GM19023 (cell line): ENCODE results near the gene RASGEF1B.

Source experiments
- ATAC-seq: cut with Tn5 transposase; IDR thresholded peaks from one replicate; pipeline ENCODE4 v1.9.1; 2021; ENCODE audit warnings: mild to moderate bottlenecking, moderate library complexity; ENCODE audit not compliant: unreplicated experiment

RASGEF1B gene

DNA sequence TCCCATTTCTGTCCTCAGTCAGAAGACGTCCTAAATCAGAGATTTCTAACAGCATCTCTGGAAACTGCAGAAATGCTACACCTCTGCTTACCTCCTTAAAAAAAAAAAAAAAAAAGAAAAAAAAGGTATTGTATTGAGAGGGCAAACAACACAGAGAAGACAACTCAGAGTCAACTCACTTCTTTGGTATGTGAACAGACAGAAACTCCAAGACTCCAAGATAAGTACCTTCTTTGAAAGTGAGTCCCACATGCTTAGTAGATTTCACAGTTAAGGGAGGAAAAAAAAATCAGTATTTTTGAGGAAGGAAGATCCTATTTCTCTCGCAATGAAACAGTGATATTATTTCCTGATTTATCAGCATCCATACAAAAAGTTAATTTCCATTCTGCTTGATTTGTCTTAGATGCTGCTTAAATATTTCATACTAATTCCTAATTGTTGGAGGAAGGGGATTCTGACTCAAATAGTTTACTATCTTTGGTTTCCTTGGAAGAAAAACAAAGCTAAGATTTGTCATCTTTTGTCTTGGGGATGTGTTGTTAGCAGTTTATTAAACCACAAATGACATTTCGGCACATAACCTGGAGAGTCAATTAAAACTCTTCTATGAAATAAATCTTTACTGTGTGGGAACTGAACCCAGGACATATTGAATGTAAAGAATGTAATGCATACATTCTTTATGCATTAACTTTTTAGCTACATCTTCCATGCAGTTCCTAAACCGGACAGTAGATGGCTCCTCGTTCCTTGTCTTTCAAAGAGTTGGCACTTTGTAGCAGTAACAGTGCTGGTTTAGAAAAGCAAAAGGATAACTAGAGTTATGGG lies 4.7 kb downstream of the RASGEF1B start:
- no peak for ATAC-seq

DNA sequence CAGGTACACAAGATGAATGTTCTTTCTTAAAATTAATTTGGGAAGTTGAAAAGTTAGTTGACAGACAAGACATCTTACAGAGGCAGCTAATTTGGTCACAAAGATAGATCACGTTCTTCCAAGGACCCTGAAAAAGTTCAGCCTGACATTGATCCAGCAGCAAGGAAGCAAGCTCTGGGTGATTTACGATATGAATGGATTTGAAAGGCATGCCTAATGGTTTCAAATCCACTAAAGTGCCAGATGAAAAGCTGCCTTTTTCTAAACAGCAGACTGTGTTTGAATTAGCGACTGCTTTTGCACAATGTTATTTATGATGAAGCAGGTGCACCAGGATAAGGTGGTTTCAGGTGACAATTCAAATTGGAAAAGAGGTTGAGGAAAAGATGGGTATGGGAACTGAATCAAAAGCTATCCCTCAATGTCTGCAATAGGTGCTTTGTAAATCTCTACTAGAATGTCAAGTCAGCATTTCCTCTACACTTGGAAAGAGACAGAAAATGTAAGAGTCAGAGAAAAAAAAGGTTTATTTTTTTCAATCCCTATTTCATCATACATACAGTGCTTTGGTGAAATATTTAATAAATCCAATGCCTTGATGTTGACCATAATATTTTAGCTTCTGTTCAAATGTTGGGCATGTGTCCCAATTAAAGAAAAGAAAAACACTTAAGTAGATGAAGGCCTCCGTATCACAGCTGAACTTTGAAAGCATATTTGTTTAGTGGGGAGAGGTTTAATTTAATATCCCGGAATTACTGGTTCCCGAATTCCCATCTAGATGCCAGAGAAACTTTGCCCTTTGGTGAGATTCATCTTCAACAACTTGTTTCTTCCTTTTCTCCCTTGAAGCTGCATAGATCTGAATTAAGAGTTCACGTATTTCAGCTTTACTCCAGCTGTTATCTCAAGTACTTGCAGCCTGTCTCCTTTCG lies 6.0 kb downstream of the RASGEF1B start:
- ATAC-seq: no peak

DNA sequence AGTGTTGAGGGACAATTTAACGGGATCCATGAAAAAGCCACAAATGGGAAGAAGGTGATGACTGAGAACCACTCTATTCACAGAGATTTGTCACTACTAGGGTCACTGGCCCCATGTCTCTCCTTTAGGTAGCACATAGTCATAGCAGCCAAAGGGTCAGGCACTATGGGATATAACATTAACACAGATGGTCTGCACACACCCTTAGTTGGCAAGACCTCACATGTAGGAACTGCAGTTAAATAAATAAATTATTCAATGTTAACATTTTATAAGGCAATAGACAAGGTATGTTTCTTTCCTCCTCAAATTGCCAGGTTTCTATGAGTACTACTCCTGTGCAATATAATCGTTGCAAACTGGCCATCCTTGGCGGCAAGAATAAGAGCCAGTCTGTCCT lies 10.9 kb downstream of the RASGEF1B start:
- no peak for ATAC-seq

DNA sequence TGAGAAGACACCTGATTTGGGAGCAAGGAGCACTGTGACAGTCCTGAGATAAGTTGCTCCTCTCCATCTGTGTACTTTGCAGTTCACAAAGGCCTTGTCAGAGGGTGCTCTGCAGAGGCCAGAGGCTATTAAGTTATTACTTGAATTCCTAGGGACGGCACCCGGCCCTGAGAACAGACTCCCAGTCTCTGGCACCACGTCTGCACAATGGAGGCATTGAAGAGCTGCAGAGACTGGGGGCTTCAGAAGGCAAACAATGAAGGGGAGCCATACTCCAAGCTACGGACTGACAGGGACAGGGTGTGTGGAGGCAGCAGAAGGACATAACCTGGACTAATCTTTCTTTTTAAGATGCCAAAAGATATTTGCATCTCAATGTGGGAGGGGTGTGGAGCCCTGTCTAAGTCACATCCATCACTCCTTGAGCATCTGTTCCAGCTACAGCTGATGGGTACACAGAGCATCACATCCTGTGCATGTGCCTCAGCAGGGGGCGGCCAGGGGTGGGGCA lies 11.5 kb downstream of the RASGEF1B start:
- no peak for ATAC-seq

DNA sequence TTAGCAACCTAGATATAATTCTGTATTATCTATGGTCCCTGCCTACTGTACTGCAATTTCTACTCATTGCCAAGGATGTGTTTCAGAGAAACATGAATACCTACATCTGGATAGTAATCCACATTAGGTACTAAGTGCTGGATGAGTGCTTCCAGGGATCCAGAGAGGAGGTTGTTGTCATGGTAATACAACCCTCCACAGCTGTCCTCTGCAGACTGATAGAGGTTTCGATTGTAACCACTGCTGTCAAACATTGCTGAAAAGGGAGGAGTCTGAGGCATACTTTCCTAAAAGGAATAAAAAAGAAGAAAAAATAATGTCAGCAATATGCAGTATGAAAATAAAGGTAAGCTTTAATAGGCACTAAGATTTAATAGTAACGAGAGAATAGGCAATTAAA lies 12.5 kb downstream of the RASGEF1B start:
- ATAC-seq: no peak

DNA sequence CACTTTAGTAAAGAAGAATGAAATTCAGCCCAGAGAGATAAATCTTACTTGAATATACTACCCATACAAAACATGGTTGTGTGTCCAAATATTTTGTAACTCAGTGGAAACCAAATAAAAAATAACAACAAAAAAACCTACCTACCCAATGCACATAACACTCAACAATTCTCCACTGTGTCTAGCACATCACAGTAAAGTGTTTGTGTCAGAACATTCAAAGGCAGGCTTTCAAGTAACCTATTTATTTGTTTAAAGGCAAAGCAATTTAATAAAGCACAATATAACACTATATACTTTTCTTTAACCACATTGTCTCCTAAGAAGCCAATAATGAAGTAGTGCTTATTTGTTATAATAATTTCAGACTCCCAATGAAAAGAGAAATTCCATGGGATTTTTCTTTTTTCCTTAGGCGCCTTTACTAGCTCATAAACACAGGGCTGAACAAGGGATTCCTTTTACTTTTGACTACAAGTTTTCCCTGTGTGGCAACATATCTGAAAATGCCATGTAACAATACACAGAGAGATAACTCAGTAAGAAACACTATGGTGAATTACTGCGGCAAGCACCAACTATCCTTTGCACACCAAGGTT lies 13.7 kb downstream of the RASGEF1B start:
- ATAC-seq: no peak

DNA sequence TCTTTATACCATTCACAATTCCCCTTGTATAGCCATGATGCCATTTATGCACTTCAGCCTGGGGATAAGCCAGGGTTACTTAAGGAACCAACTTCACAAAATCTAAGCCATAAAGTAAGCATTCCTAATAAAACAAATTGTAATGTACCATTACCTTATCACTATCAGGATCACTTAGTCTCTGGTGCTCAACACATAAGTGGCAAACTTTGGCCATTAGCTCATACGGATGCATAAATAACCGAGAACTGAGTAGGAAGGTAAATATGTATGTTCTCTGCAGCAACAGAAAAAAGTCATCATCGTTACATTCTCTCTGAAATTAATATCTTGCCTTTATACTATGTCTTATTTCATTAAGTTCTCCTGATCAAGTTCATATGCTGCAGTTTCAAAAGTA lies 14.4 kb downstream of the RASGEF1B start:
- ATAC-seq: no peak

DNA sequence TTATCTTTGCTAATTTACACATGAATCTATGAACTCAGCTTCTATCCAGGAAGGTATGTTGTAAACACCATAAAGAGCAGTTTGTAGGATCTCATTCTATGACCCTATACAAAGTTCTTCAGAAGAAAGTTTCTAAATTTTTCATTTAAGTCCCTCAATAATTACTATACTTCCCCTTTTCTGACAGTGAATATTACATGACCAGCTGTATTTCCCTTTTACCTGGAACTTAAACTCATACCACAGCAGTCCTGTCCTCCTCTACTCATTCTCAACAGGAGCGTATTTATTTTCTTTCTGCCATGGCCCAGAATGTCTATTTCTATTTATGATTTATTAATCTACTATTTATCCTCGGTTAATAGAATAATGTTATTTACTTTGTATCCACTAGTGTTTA lies 15.8 kb downstream of the RASGEF1B start:
- ATAC-seq: no peak

DNA sequence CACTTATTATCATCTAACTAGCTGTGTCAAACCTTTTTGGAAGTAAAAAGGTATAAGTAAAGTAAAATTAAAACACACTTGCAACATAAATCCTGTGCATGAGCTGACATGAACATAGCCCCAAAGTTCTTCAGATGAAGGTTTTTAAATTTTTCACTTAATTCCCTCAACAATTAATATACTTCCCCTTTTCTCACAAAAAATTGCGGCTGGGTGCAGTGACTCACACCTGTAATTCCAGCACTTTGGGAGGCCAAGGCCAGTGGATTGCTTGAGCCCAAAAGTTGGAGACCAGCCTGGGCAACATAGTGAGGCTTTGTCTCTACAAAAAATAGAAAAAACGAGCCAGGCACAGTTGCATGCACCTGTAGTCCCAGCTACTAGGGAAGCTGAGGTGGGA lies 16.8 kb downstream of the RASGEF1B start:
- no peak for ATAC-seq

DNA sequence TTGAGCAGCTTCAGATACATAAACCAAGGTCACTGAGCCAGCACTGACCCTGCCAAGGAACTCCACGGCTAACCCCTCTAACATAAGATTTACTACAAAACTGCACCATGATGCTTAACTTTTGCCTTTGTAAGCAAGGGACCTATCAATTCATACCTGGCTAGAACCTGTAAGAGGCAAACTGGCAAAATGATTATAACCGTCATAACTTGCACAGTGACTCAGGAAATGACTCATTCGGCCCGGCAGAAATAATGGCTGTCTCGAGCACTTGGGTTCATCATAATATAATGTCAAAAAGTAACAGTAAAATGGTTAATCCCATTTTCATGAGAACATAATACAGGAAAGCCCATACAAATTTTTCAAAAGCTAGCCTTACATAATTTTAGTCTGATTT lies 17.2 kb downstream of the RASGEF1B start:
- no peak for ATAC-seq

DNA sequence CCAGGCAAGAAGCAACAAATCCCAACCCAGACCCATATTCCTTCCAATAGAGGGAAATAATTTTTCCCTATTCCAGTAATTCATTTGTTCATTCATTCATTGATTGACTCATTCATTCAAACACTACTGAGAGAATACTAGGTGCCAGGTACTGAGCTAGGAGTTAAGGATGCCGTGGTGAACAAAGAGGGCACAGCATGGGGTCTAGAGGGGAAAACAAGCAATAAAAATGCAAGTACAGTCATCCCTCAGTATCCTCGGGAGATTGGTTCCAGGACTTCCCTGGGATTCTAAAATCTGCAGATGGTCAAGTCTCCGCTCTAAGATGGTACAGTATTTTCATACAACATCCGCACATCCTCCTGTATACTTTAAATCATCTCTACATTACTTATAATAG lies 18.7 kb downstream of the RASGEF1B start:
- ATAC-seq: no peak

DNA sequence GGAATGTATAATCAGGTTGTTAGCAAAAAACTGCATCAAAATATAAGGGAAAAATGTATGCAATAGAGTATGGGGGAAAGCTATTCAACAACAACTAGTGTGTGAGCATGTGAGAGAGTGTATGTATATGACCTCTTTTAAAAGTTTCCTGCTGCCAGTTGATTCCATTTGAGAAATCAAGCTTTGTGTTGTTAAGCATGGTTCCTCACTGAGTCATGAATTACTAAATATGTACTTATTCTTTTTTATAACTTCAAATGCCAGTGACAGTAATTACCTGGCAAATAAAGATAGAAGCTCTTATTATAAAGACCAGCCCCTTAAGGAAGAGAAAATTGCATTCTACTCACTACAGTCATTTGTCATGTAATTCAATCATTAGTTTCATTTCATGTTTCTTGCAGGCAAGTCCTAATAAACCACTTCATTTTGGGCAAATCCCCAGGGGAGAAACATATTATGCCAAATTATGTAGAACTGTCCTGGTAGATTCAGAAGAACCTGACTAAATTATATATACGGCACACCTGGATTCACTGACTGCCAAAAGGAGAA lies 19.2 kb downstream of the RASGEF1B start:
- ATAC-seq: no peak

DNA sequence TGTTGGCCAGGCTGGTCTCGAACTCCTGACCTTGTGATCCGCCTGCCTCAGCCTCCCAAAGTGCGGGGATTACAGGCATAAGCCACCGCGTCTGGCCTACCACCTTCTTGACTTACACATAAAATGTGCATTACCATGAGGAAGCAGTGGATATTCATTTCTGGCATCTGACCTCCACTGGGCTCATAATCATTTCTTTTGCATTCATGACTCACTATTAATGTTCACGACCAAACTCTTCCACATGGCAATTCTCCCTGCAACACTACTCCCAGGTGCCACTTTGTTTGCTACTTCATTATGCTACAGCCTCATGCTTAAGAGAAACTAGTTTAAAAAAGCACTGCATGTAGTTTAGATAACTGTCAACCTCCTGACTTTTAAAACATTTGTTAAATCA lies 22.7 kb downstream of the RASGEF1B start:
- no peak for ATAC-seq

DNA sequence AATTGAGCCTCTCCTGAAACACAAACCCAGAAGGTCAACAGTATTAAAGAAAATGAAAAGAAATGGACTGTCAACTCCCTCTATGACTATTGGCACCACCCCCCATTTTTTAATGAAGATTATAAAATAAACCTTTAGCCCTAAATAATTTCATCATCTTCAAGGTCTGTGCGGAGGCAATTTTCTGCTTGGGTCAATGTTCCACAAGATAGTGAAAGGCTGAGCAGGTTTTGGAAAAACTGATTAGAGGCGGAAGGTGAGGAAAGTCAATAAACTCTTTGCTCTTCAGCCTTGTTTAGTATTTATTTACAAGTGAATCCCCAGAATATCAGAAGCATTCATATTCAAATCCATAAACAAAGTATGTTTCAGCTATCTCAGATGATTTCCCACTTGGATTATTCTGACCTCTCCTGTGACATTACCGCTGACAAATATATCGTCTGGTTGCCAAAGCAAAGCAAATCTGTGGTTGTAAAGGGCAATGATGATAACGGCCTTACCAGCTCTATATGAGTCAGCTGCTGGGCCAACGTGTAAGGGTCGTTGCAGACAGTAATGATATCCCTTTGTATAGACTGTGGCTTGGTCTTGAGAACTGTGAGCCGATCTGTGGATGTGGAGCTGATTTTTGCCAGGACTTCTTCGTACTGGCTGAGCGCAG lies 24.0 kb downstream of the RASGEF1B start:
- ATAC-seq: no peak

DNA sequence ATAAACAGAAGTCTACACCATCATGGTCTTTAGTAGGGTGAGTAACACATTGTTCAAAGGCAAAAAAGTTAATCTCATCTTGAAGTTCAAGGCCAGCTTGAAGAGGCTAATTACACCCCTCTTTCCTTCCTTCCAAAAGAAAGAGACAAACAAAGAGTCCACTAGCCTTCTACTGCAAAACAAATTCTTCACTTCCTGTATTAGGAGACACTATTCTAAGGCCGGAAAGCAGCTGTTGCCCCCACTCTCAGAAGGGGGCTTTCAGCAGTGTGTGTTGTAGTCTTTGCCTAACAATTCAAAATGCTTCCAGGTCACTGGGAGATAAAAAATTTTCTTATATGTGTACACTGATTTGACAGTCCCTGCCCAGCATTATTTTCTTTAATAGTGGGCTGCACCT lies 25.1 kb downstream of the RASGEF1B start:
- ATAC-seq: no peak

DNA sequence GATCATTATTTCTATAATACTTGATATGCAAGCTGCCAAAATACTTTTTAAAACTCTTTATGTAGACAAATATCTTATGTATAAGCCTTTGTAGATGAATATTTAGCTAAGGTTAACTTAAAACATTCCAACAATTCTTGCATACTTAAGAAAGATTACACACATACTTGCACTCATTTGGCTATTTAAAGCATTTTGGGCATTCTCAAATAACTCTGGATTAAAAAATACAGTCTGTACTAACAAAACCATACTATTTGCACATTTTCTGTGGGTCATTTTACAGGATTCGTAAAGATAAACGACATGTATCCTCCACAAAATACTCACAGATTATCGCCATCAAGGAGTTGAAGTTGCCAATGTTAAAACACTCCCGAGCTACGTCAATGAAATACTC lies 26.5 kb downstream of the RASGEF1B start:
- ATAC-seq: no peak

DNA sequence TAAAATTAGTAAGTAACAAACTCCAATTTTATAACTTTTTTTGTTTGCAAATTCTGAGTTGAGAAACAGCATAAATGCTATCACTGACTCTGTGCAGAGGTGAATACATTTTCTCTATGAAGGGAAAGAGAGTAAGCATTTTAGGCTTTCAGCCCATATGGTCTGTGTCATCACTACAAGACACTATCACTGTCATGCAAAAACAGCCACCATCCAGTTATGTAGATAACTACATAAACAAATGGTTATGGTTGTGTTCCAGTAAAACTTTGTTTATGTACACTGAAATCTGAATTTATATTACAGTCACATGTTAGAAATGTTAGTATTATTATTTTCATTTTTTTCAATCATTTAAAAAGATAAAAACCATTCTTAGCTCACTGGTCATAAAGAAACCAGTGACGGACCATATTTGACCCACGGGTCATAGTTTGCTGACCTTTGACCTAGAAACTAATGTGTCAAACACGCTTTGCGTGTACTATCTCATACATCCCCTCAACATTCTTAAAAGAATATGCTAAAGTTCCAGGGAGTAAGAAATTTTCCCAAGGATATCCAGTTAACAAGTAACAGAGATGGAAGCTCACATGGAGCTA lies 29.1 kb downstream of the RASGEF1B start:
- ATAC-seq: no peak

DNA sequence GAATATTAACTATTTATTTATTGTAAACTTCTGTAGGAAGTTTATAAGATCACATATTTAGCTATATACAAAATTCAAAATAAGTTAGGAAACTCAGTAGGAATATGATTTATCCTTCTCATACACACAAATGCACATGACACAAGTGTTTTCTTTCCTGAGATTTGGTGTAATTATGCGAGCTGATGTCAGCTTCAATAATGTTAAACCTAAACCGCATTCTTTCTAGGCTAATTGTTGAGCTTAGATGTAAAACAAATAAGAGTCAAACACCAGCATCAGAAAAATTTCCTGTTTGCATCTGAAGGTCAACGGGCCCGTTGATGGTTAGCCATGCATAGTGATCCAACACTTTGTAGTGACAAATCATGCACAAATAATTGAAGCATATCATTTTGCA lies 30.8 kb downstream of the RASGEF1B start:
- no peak for ATAC-seq

DNA sequence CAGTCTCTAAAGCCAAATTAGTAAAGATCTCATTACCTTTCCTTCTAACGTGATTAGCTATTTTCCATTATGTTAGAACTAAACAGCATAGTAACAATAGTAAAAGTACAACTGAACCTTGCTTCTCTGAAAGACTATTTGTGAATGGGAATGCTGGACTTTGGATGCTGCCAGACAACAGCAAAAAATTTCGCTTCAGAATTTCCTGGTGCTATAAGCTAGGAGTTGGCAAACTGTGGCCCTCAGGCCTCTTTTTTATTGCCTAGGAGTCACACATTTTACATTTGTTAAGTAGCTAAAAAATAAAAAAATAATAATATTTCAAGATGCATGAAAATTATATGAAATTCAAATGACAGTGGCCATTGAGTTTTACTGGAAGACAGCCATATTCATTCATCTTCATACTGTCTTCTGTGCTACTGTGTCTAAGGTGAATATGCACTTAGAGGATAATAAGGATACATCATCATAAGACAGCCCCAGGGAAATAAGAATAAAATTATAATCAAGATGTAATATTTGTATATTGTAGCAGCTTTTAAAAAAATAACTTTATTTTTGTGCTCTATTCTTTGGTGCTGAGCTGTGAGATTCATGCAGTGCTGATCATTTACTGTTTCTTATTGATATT lies 34.6 kb downstream of the RASGEF1B start:
- no peak for ATAC-seq

DNA sequence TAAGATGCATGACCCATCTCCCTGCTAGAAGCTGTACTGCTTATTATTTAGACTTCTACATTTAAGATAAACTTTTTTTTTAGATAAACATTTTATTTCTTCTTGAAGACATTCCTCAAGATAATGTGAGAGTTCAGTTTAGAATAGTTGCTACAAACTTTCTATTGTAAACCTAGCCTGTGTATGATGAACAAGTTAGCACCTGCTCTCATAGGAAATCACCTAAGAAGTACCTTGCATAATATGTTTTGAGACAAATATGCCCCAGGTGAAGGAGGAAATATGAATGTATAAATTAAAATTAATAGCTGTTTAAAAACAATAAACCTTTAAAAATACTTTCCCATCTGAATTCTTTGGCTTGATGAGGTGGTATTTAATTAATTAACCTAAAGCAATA lies 35.6 kb downstream of the RASGEF1B start:
- no peak for ATAC-seq
